H9 (cell line): ENCODE results near the gene DAAM2. TPM values are rescaled to one million over a fixed set of nuclear protein-coding genes. Genes with fewer than 3 reads are reported as not detected.

Experiments
- DNase-seq: peaks from one replicate; pipeline ENCODE4 v3.0.0-alpha.2; 2017
- H2AFZ ChIP-seq: one replicate; pipeline ENCODE4 v1.6.1; 2013; ENCODE audit warnings: mild to moderate bottlenecking, low read length, control low read depth, moderate library complexity
- H2AK5ac ChIP-seq: 2 replicates; pipeline ENCODE4 v1.6.1; 2013; ENCODE audit warnings: low read length, control low read depth, mixed read lengths; ENCODE audit not compliant: insufficient read length
- H2BK120ac ChIP-seq: one replicate; pipeline ENCODE4 v1.6.1; 2013; ENCODE audit warnings: low read depth, mild to moderate bottlenecking, low read length, control low read depth, inconsistent platforms; ENCODE audit not compliant: poor library complexity, severe bottlenecking
- H2BK12ac ChIP-seq: 2 replicates; pipeline ENCODE4 v1.6.1; 2013; ENCODE audit warnings: low read length, control low read depth, mixed read lengths, low read depth; ENCODE audit not compliant: insufficient read length
- H2BK15ac ChIP-seq: 2 replicates; pipeline ENCODE4 v1.6.1; 2013; ENCODE audit warnings: low read depth, low read length, control low read depth
- H2BK20ac ChIP-seq: one replicate; pipeline ENCODE4 v1.6.1; 2013; ENCODE audit warnings: low read depth, mild to moderate bottlenecking, low read length, control low read depth, inconsistent platforms; ENCODE audit not compliant: poor library complexity, severe bottlenecking
- H2BK5ac ChIP-seq: 2 replicates; pipeline ENCODE4 v1.6.1; 2013; ENCODE audit warnings: low read length, control low read depth, mixed read lengths; ENCODE audit not compliant: insufficient read length
- H3K14ac ChIP-seq: 2 replicates; pipeline ENCODE4 v1.6.1; 2013; ENCODE audit warnings: low read length, control low read depth; ENCODE audit not compliant: insufficient read depth
- H3K18ac ChIP-seq: 2 replicates; pipeline ENCODE4 v1.6.1; 2013; ENCODE audit warnings: low read depth, mild to moderate bottlenecking, mixed read lengths, low read length, control low read depth; ENCODE audit not compliant: insufficient read length
- H3K23ac ChIP-seq: 2 replicates; pipeline ENCODE4 v1.6.1; 2013; ENCODE audit warnings: low read length, control low read depth, mixed read lengths, low read depth; ENCODE audit not compliant: insufficient read length
- H3K23me2 ChIP-seq: 2 replicates; pipeline ENCODE4 v1.6.1; 2013; ENCODE audit warnings: low read depth, mild to moderate bottlenecking, mixed read lengths, low read length, control low read depth; ENCODE audit not compliant: insufficient read length, poor library complexity, severe bottlenecking
- H3K27ac ChIP-seq: 2 replicates; pipeline ENCODE4 v1.5.1; 2013; ENCODE audit warnings: low read length, control low read depth, mixed read lengths, low read depth; ENCODE audit not compliant: insufficient read length
- H3K27me3 ChIP-seq: 2 replicates; pipeline ENCODE4 v1.6.1; 2013; ENCODE audit warnings: low read length, control low read depth, inconsistent platforms; ENCODE audit not compliant: insufficient read depth
- H3K4ac ChIP-seq: 2 replicates; pipeline ENCODE4 v1.6.1; 2013; ENCODE audit warnings: low read depth, mild to moderate bottlenecking, control low read depth, inconsistent platforms, low read length, moderate library complexity
- H3K4me1 ChIP-seq: 2 replicates; pipeline ENCODE4 v1.6.1; 2013; ENCODE audit warnings: low read length, control low read depth, inconsistent platforms; ENCODE audit not compliant: insufficient read depth
- H3K4me2 ChIP-seq: 2 replicates; pipeline ENCODE4 v1.6.1; 2013; ENCODE audit warnings: low read length, control low read depth, mixed read lengths; ENCODE audit not compliant: insufficient read length, insufficient read depth
- H3K56ac ChIP-seq: 2 replicates; pipeline ENCODE4 v1.6.1; 2013; ENCODE audit warnings: low read depth, mild to moderate bottlenecking, mixed read lengths, low read length, control low read depth; ENCODE audit not compliant: insufficient read length
- H3K79me1 ChIP-seq: 2 replicates; pipeline ENCODE4 v1.6.1; 2013; ENCODE audit warnings: low read depth, mild to moderate bottlenecking, moderate library complexity, low read length, control low read depth, inconsistent platforms; ENCODE audit not compliant: insufficient read depth, poor library complexity, severe bottlenecking
- H3K79me2 ChIP-seq: 2 replicates; pipeline ENCODE4 v1.6.1; 2013; ENCODE audit warnings: low read length, control low read depth, inconsistent platforms; ENCODE audit not compliant: insufficient read depth
- H3K9ac ChIP-seq: 2 replicates; pipeline ENCODE4 v1.6.1; 2013; ENCODE audit warnings: low read length, control low read depth, mixed read lengths; ENCODE audit not compliant: insufficient read length; ENCODE audit errors: extremely low read depth
- H3K9me3 ChIP-seq: one replicate; pipeline ENCODE4 v1.6.1; 2013; ENCODE audit warnings: low read depth, low read length, inconsistent platforms; ENCODE audit not compliant: control insufficient read depth
- H3T11ph ChIP-seq: one replicate; pipeline ENCODE4 v1.6.1; 2013; ENCODE audit warnings: mild to moderate bottlenecking, low read length, control low read depth, inconsistent platforms
- H4K20me1 ChIP-seq: one replicate; pipeline ENCODE4 v1.6.1; 2013; ENCODE audit not compliant: control insufficient read depth, insufficient read length, insufficient read depth
- H4K5ac ChIP-seq: 2 replicates; pipeline ENCODE4 v1.6.1; 2013; ENCODE audit warnings: low read depth, mild to moderate bottlenecking, mixed read lengths, low read length, control low read depth; ENCODE audit not compliant: insufficient read length
- H4K8ac ChIP-seq: replicated peaks from 2 replicates; pipeline ENCODE4 v1.6.1; 2013; ENCODE audit warnings: low read length, control low read depth, mixed read lengths, low read depth; ENCODE audit not compliant: insufficient read length
- H4K91ac ChIP-seq: 2 replicates; pipeline ENCODE4 v1.6.1; 2013; ENCODE audit warnings: low read depth, mild to moderate bottlenecking, moderate library complexity, mixed read lengths, low read length, control low read depth; ENCODE audit not compliant: insufficient read length
- H3K27ac Mint-ChIP-seq, 3 experiments: 2 replicates in 2 of 3; 3 replicates in 1 of 3; pipeline ENCODE4 v1.8.0; 2020 to 2021; ENCODE audit warnings: mixed read lengths in 3 of 3, mild to moderate bottlenecking in 1 of 3, moderate library complexity in 1 of 3
- H3K27me3 Mint-ChIP-seq: 2 replicates; pipeline ENCODE4 v1.8.0; 2021; ENCODE audit warnings: low read depth, mild to moderate bottlenecking, moderate library complexity, mixed read lengths
- H3K36me3 Mint-ChIP-seq, 3 experiments: 2 replicates in 2 of 3; 3 replicates in 1 of 3; pipeline ENCODE4 v1.8.0; 2020 to 2021; ENCODE audit warnings: low read depth in 3 of 3, mixed read lengths in 3 of 3; ENCODE audit not compliant: insufficient read depth in 1 of 3
- H3K4me1 Mint-ChIP-seq, 2 experiments: 2 replicates each; pipeline ENCODE4 v1.8.0; 2020; ENCODE audit warnings: mixed read lengths in 2 of 2
- H3K4me3 Mint-ChIP-seq, 2 experiments: 2 replicates in 1 of 2; 3 replicates in 1 of 2; pipeline ENCODE4 v1.8.0; 2020 to 2021; ENCODE audit warnings: mild to moderate bottlenecking in 2 of 2, mixed read lengths in 2 of 2, moderate library complexity in 1 of 2
- H3K9me3 Mint-ChIP-seq, 2 experiments: 2 replicates in 1 of 2; 3 replicates in 1 of 2; pipeline ENCODE4 v1.8.0; 2020; ENCODE audit warnings: mild to moderate bottlenecking in 2 of 2, mixed read lengths in 2 of 2, moderate library complexity in 1 of 2
- WGBS: extraction: QIAGEN DNeasy Blood & Tissue Kit; methylation state at CpG from one replicate; pipeline ENCODE4 v1.1.7; 2013; ENCODE audit warnings: missing lambda C conversion rate, low lambda C conversion rate, mixed read lengths; ENCODE audit not compliant: insufficient read length; ENCODE audit errors: extremely low coverage; 5-methylcytosine and 5-hydroxymethylcytosine counted together
- total RNA-seq: library from RNA; stranded (reverse); gene quantifications from 2 replicates; pipeline ENCODE4 v1.2.1, GENCODE V29; 2021
- TF ChIP-seq, protein P1 (sequence below): fragments of 200-600 bp; sonication (generic); conservative IDR thresholded peaks from 3 replicates; pipeline ENCODE4 v1.8.0; 2021; ENCODE audit warnings: antibody characterized with exemption, mild to moderate bottlenecking

The DAAM2 gene
- total RNA-seq, 1 experiment from 2014 or later = 1.1 TPM

DNA sequence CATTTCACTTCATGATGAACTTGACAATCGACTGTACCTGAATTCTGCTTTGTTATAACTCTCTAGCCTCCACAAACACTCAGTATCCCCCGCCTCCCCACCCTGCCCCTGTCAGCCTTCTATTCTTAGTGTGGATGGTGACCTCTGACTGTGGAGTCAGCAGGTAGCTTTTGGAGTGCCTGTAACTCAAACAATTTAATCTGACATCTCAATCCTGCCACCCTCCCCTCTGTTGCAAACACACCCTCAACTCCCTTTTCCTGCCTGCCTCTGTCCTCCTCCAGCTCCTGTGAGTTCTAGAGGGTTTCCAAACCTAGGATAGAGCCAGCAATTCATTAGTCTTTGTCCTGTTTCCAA, 20.3 kb downstream of the DAAM2 start:
- TF ChIP-seq, protein P1, sequence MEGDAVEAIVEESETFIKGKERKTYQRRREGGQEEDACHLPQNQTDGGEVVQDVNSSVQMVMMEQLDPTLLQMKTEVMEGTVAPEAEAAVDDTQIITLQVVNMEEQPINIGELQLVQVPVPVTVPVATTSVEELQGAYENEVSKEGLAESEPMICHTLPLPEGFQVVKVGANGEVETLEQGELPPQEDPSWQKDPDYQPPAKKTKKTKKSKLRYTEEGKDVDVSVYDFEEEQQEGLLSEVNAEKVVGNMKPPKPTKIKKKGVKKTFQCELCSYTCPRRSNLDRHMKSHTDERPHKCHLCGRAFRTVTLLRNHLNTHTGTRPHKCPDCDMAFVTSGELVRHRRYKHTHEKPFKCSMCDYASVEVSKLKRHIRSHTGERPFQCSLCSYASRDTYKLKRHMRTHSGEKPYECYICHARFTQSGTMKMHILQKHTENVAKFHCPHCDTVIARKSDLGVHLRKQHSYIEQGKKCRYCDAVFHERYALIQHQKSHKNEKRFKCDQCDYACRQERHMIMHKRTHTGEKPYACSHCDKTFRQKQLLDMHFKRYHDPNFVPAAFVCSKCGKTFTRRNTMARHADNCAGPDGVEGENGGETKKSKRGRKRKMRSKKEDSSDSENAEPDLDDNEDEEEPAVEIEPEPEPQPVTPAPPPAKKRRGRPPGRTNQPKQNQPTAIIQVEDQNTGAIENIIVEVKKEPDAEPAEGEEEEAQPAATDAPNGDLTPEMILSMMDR = no peak
- no CpG with 5 or more reads among the region's 2 CpGs for WGBS
- Histone ChIP-seq H3T11ph (no peak overlapping the region), H3K9ac (no peak overlapping the region), H3K79me1 (no peaks in the 10 kb centered on the region), H3K79me2 (no peaks in the 10 kb centered on the region), H3K18ac (no peak overlapping the region), H3K23ac (no peak overlapping the region), H2AFZ (no peak overlapping the region), H2BK120ac (no peak overlapping the region), H4K8ac (no peak overlapping the region), H3K23me2 (no peaks in the 10 kb centered on the region), H4K20me1 (no peaks in the 10 kb centered on the region), H4K91ac (no peak overlapping the region), H3K14ac (no peak overlapping the region), H2BK15ac (no peak overlapping the region), H2BK20ac (no peak overlapping the region), H3K4me1 (peaks cover 5% of the 10 kb centered on the region; the same call in 1 of the 2 replicates), H3K4me2 (no peak overlapping the region), H3K9me3 (no peaks in the 10 kb centered on the region), H3K4ac (no peak overlapping the region), H4K5ac (no peak overlapping the region), H2BK5ac (no peak overlapping the region), H2BK12ac (no peak overlapping the region), H3K56ac (no peak overlapping the region), H2AK5ac (no peak overlapping the region), H3K27me3 (no peaks in the 10 kb centered on the region), H3K27ac (no peak overlapping the region)
- no peaks in the 10 kb centered on the region for H3K9me3 Mint-ChIP-seq
- H3K4me3 Mint-ChIP-seq = no peak overlapping the region
- no peak for DNase-seq
- no peak overlapping the region for H3K27ac Mint-ChIP-seq
- H3K36me3 Mint-ChIP-seq = no peaks in the 10 kb centered on the region
- H3K27me3 Mint-ChIP-seq = peaks cover 6% of the 10 kb centered on the region
- H3K4me1 Mint-ChIP-seq = peaks cover 32 to 54% of the 10 kb centered on the region in 2 experiments
